Skeletal muscle tissue (tissue), 4 donors: ENCODE data around the gene EXTL1. TPM values are rescaled to one million over a fixed set of nuclear protein-coding genes. Genes with fewer than 3 reads are reported as not detected.
A peak's percentile ranks its signal among the peaks of the same experiment; 100 is the strongest.

Experiments
- H3K27ac ChIP-seq: one replicate; pipeline ENCODE4 v1.7.0; 2013; ENCODE audit warnings: mild to moderate bottlenecking, low read depth, low read length, inconsistent platforms
- H3K27me3 ChIP-seq, 3 donors: one replicate each; pipeline ENCODE4 v1.7.0; 2013; ENCODE audit warnings: low read length in 3 of 3; ENCODE audit not compliant: control insufficient read depth in 3 of 3, insufficient read depth in 3 of 3
- H3K36me3 ChIP-seq, 3 donors: one replicate each; pipeline ENCODE4 v1.7.0; 2013; ENCODE audit warnings: low read length in 3 of 3; ENCODE audit not compliant: control insufficient read depth in 3 of 3, insufficient read depth in 3 of 3
- H3K4me1 ChIP-seq, 3 donors: one replicate each; pipeline ENCODE4 v1.7.0; 2013; ENCODE audit warnings: low read length in 3 of 3, mild to moderate bottlenecking in 3 of 3; ENCODE audit not compliant: control insufficient read depth in 3 of 3, insufficient read depth in 3 of 3
- H3K4me3 ChIP-seq, 3 donors: one replicate each; pipeline ENCODE4 v1.7.0; 2013; ENCODE audit warnings: low read length in 3 of 3
- H3K9ac ChIP-seq, 3 donors: one replicate each; pipeline ENCODE4 v1.7.0; 2013; ENCODE audit warnings: low read length in 3 of 3, mild to moderate bottlenecking in 3 of 3, moderate library complexity in 2 of 3, low read depth in 1 of 3
- H3K9me3 ChIP-seq, 3 donors: one replicate each; pipeline ENCODE4 v1.7.0; 2013; ENCODE audit warnings: low read length in 3 of 3; ENCODE audit not compliant: control insufficient read depth in 3 of 3
- total RNA-seq: library from RNA; depleted of rRNA; stranded (reverse); fragments of >200 nt; gene quantifications from one replicate; pipeline ENCODE4 v1.2.3, GENCODE V29; 2014
- donor health status: Osteomylitis.

Gene EXTL1
- total RNA-seq, 1 donor from 2014 or later, result 0.52 TPM

- Histone ChIP-seq H3K4me3 (no peak overlapping the region), H3K9me3 (no peaks in the 10 kb centered on the region), H3K9ac (peak overlapping the region in 1 of 3 donors; percentile 3), H3K27ac (no peak overlapping the region), H3K36me3 (peaks cover 8 to 22% (median 15%) of the 10 kb centered on the region in 3 donors), H3K4me1 (peaks cover 36 to 47% (median 36%) of the 10 kb centered on the region in 3 donors), H3K27me3 (no peaks in the 10 kb centered on the region)
These were observed 33.6 kb upstream of the EXTL1 start for GRCh38 chr1:25987951-25988350.

GRCh38 chr1:25989440-25990234, 31.9 kb upstream of the EXTL1 start:
- Histone ChIP-seq H3K4me1 (peaks cover 42 to 56% (median 44%) of the 10 kb centered on the region in 3 donors), H3K27ac (peak overlapping the region; percentile 52), H3K36me3 (peaks cover 3 to 14% (median 10%) of the 10 kb centered on the region in 3 donors), H3K27me3 (no peaks in the 10 kb centered on the region), H3K9me3 (no peaks in the 10 kb centered on the region), H3K4me3 (no peak overlapping the region), H3K9ac (peak overlapping the region in 2 of 3 donors; percentile 21 to 45)

GRCh38 chr1:25990251-25990650, 31.3 kb upstream of the EXTL1 start:
- H3K4me3 ChIP-seq, result no peak overlapping the region
- peaks cover 42 to 56% (median 44%) of the 10 kb centered on the region in 3 donors for H3K4me1 ChIP-seq
- no peak overlapping the region for H3K27ac ChIP-seq
- no peaks in the 10 kb centered on the region for H3K9me3 ChIP-seq
- H3K36me3 ChIP-seq, result peaks cover 2 to 11% (median 7%) of the 10 kb centered on the region in 3 donors
- no peaks in the 10 kb centered on the region for H3K27me3 ChIP-seq
- H3K9ac ChIP-seq, result peak overlapping the region in 1 of 3 donors; percentile 45

GRCh38 chr1:25990702-25991395, 30.7 kb upstream of the EXTL1 start:
- no peak overlapping the region for H3K27ac ChIP-seq
- no peaks in the 10 kb centered on the region for H3K9me3 ChIP-seq
- peaks cover 1 to 5% (median 2%) of the 10 kb centered on the region in 3 donors for H3K36me3 ChIP-seq
- H3K9ac ChIP-seq, result no peak overlapping the region
- H3K4me3 ChIP-seq, result no peak overlapping the region
- H3K27me3 ChIP-seq, result no peaks in the 10 kb centered on the region
- H3K4me1 ChIP-seq, result peaks cover 42 to 56% (median 44%) of the 10 kb centered on the region in 3 donors

GRCh38 chr1:25991937-25992688, 29.5 kb upstream of the EXTL1 start:
- peaks cover 0 to 4% (median 2%) of the 10 kb centered on the region in 3 donors for H3K36me3 ChIP-seq
- H3K4me3 ChIP-seq, result no peak overlapping the region
- H3K9ac ChIP-seq, result peak overlapping the region in 1 of 3 donors; percentile 36
- no peaks in the 10 kb centered on the region for H3K9me3 ChIP-seq
- no peak overlapping the region for H3K27ac ChIP-seq
- H3K4me1 ChIP-seq, result peaks cover 48 to 62% (median 50%) of the 10 kb centered on the region in 3 donors
- no peaks in the 10 kb centered on the region for H3K27me3 ChIP-seq

- Histone ChIP-seq H3K9ac (peak overlapping the region in 1 of 3 donors; percentile 36), H3K4me1 (peaks cover 50 to 63% (median 51%) of the 10 kb centered on the region in 3 donors), H3K4me3 (no peak overlapping the region), H3K27me3 (no peaks in the 10 kb centered on the region), H3K9me3 (no peaks in the 10 kb centered on the region), H3K27ac (no peak overlapping the region), H3K36me3 (peaks cover 0 to 4% (median 0%) of the 10 kb centered on the region in 3 donors)
These were observed 28.8 kb upstream of the EXTL1 start for GRCh38 chr1:25992689-25993171.

- Histone ChIP-seq H3K4me1 (peaks cover 43 to 58% (median 46%) of the 10 kb centered on the region in 3 donors), H3K27ac (no peak overlapping the region), H3K9ac (no peak overlapping the region)
These were observed 28.2 kb upstream of the EXTL1 start for GRCh38 chr1:25993197-25993951.

GRCh38 chr1:25994402-25995150, 27.0 kb upstream of the EXTL1 start:
- H3K9me3 ChIP-seq, result no peaks in the 10 kb centered on the region
- H3K27ac ChIP-seq, result no peak overlapping the region
- no peak overlapping the region for H3K4me3 ChIP-seq
- H3K4me1 ChIP-seq, result peaks cover 42 to 54% (median 43%) of the 10 kb centered on the region in 3 donors
- H3K36me3 ChIP-seq, result no peaks in the 10 kb centered on the region
- H3K9ac ChIP-seq, result no peak overlapping the region
- no peaks in the 10 kb centered on the region for H3K27me3 ChIP-seq

More at GRCh38 chr1:25993197-25993951, 28.2 kb upstream of the EXTL1 start:
- no peaks in the 10 kb centered on the region for H3K27me3 ChIP-seq
- H3K36me3 ChIP-seq, result no peaks in the 10 kb centered on the region
- no peaks in the 10 kb centered on the region for H3K9me3 ChIP-seq
- no peak overlapping the region for H3K4me3 ChIP-seq
